GM19463 (cell line): ENCODE measurements around the gene PTGS1.
"Not testable (repeated sequence)": the region's sequence is repeated elsewhere in the genome, so short reads cannot be mapped to it uniquely, and the experiment has no call there.

Experiments
- ATAC-seq: cut with Tn5 transposase; IDR thresholded peaks from one replicate; pipeline ENCODE4 v1.9.1; 2021; ENCODE audit warnings: mild to moderate bottlenecking, moderate library complexity; ENCODE audit not compliant: unreplicated experiment

The PTGS1 gene

DNA sequence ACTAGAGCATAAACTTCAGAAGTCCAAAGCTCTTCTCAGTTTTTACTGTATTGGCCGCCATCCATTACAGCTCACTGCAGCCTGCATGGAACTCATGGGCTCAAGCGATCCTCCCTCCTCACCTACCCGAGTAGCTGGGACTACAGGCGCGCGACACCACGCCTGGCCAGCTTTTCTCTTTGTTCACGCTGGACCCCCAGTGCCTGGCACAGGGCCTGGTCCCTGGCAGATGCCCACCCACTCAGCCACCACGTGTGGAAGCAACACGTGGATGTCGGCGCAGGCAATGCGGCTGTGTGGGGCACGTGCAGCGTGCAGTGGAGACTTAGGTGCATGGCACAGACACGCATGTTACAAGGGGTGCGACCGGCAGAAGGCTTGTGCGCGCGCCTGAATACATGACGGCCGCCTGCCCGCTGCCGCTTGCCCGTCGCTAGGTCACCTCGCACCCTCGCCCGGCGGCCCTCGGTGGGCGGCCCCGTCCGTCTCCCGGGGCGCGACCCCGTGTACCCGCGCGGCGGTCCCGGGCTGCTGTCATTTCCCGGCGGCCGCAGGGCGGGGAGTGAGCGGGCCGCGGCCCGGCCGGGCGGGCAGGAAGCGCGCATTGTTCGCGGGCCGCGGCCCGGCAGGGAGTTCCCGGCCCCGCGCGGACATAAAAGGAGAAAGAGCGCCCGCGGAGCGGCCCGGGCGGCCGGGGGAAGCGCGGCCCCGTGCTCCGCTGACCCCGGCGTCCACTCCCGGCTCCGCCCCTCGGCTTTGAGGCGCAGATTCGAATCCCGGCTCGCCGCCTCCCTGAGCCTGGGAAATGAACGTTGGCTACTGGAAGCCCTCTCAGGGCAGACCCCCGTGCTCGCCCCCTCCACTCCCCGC lies 24.1 kb upstream of the PTGS1 start:
- no peak for ATAC-seq

DNA sequence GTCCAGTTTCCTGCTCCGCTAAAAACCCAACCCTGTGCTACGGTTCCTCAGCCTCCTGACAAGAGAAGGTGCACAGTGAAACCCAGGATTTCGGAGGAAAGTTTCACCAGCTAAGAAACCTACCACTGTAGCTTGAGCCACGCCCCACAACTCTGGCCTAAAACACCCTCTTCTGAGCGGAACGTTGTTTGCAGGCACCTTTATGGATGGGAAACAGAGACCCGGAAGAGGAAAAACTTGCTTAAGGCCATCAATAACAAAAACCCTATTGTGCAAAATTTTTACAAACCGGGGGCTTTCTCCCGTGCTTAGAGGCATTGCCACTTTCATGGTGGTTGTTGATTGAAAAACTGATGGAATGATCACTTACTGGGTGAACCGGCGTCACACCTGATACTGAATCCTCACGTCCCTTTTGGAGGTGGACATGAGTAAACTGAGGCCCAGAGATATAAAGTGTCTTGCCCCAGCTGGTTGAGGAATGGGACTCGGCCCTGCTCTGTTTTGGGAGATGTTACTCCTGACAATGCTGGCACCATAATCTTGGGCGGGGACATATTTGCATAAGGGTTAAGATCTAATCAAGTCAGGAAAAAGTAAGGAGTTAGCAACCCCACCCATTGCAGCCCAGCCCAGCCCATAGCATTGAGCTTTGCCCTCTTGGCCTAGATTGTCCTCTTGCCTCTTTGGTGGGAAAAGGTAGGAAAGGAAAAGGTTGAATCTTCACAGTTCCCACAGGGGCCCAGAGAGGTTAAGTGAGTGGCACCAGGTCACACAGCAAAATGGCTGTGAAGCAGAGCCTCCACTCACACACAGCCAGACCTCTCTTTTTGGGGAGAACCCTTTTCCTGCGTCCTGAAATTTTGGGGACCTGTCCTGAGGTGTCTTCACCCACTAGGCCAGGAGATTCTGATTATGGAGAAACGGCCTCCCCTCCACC lies 23.2 kb upstream of the PTGS1 start:
- no peak for ATAC-seq

DNA sequence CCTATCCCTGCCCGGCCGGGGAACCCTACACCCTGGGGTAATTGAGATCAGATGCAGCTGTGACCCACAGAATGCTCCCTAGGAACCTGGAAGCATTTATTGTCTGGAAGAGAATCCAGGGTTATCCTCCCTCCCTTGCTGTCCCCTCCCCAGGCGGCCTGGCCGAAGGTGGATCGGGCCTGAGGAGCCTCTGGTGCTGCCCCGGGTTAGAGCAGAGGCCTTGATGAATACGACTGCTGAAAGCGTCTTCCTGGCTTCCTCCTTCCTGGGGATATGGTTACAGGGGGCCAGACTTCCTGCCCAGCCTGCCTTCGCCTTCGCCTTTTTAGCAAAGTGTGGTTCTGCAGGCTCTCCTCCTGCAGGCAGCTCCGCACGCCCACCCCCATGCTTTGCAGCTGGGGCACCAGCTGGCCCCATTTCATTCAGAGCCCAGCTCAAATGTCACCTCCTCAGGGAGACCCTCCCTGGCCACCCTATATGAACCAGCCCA lies 22.5 kb upstream of the PTGS1 start:
- no peak for ATAC-seq

DNA sequence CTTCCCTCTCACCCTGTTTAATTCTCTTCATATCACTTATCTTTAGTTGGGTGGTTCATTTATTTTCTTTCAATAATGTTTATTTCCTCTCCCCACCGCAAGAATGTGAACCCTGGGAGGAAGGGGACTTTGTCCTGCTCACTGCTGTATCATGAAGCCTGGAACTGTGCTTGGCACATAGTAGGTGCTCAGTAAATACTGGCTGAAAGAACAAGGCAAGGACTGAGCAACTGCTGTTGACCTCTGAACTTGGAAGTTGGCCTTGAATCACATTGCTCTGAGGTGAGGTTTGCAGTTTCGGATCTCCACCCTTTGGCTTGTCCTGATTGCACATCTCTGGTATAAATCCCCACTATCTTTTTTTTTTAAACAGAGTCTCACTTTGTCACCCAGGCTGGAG lies 22.0 kb upstream of the PTGS1 start:
- ATAC-seq = no peak

DNA sequence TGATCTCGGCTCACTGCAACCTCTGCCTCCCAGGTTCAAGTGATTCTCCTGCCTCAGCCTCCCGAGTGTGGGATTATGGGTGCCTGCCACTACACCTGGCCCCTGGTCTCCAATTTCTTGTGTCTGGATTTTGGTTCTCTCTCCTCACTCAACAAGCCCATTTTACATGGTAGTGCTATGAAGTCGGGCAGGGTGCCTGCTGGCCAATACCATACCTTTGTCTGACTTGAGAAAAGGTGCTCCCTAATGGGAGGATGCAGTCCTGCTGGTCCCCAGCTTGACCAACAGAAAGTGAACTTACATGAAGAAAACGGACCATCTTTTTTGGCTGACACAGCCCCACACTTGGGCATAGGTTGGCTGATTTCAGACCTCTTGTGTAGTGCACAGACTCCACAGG lies 21.6 kb upstream of the PTGS1 start:
- ATAC-seq = no peak

DNA sequence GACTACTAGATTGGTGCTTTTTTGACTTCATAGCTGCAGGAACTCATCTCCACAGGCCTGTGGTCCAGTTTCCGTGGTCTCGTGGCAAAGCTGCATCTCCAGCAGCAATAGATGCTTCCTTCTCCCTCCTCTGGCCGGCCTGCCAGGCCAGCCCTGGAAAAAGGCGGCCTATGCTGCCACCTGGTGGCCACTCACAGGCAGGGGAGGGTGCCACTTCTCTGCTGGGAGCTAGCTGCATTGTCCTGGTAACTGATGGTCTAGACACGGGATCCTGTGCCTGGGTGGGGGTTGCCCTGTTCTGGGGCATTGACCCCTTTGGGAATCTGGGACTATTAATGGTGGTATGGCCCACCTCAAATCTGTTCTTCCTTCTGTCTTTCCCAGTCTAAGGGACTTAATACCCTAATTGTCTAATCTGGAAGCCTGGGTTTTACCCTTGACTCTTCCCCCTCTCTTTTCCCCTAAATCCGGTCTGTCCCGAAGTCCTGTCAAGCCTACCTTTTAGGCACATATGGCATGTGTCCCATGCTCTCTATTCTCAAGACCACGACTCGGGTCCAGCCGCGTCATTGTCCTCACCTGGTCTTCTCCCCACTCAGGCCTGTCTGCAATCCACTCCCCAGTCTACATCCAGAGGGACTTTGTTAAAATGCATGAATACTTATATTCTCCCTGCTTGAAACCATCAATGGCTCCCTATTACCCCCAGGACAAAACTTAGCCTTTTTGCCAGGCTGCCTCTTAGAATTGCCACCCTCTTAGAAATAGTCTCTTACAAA lies 20.1 kb upstream of the PTGS1 start:
- peak; percentile 90 for ATAC-seq

DNA sequence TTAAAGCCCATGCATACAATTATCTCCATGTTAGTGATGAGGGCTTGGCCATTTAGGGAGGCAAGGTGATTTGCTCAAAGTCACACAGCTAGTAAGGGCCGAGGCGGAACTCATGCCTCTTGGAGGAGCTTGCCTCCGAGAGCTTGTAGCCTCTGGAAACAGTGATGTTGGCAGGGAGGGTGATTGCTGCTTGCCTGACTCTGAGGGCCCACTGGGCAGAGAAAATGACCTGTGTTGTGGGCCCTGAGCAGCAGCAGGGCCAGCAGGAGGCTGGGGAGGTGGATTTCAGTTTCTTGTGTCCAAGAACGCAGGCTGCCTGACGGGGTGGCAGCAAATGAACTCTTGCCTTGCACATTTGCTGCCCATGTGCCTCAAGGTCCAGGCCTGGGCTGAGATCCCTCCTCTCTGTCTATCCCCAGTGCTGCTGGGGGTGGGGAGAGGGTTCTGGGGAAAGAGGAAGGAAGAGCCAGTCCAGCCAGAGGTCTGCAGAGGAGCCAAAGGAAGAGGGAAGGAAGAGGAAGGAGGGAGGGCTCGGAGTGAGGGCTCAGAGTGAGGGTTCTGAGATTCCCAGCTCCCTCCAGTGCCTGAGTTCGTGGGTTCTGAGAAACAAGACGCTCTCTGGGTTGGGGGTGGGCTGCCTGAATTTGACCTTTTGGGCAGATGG lies 16.2 kb upstream of the PTGS1 start:
- no peak for ATAC-seq

DNA sequence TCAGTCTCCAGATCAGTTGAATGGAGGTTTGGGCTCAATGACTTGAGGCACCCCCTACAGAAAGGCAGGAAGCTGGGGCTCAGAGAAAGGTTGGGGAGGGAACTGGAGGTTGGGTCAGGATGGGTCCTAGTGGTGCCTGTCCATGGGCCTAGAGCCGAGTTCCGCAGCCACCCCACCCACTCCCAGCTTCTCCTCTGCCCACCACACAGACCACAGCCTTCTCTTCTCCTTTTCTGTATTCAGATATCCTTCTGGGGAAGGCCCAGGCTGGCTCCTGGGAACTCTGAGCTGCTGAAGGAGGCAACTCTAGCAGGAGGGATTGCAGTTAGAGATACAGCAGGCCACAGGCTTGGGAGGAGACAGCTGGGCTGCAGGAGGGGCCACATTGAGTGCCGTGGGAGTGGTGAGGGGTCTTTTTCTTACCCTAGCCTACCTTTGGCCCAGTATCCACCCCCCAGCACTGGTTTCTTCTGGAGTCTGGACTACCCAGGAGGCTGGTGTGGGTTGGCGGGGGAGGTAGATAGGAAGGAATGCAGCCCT lies 15.4 kb upstream of the PTGS1 start:
- no peak for ATAC-seq

DNA sequence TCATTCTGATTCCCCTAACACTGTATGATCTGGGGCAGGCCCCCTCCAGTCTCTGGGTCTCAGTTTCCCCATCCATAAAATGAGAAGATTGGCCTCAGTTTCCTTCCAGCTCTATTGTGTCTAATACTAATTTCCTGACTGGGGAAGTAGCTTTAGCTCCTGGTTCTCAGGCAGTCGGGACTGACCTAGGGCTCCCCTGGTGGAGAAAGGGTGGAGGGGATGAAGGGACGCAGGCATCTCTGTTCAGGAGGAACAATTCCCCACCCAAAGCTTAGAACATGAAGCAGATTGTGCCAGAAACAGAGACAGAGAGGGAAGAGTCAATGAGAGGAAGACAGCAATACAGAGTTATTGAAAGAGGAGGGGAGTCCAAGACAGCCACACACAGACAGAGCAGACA lies 14.2 kb upstream of the PTGS1 start:
- ATAC-seq = no peak

DNA sequence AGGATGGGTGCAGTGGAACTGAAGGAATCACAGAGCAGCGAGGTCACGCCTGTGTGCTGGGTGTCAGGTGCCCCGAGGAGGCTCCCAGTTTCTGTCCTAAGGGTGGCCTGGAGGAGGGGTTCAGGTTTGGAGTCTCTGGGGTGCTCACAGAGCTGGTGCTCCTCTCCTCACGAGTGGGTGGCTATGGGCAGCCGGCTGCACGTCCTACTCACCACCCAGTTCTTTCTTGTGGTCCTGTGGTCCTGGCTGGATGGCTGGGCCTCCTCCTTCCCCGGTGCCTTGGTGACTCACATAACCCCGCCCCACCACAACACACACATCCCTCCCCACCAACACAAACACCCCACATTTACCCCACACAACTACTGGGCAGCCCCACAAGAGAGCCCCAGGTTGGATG lies 9.9 kb upstream of the PTGS1 start:
- ATAC-seq = no peak

DNA sequence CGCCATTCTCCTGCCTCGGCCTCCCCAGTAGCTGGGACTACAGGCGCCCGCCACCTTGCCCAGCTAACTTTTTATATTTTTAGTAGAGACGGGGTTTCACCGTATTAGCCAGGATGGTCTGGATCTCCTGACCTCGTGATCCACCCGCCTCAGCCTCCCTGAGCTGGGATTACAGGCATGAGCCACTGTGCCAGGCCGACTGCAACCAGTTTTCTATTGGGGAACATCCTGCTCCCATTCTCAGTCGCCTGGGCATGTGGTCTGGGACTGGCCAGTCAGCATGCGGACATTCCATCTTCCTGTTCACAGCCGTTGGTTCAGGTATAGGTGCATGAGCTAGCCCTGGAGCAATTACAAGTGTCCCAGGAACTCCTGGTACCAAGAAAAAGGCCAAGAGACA lies 7.7 kb upstream of the PTGS1 start:
- not testable (repeated sequence) for ATAC-seq

DNA sequence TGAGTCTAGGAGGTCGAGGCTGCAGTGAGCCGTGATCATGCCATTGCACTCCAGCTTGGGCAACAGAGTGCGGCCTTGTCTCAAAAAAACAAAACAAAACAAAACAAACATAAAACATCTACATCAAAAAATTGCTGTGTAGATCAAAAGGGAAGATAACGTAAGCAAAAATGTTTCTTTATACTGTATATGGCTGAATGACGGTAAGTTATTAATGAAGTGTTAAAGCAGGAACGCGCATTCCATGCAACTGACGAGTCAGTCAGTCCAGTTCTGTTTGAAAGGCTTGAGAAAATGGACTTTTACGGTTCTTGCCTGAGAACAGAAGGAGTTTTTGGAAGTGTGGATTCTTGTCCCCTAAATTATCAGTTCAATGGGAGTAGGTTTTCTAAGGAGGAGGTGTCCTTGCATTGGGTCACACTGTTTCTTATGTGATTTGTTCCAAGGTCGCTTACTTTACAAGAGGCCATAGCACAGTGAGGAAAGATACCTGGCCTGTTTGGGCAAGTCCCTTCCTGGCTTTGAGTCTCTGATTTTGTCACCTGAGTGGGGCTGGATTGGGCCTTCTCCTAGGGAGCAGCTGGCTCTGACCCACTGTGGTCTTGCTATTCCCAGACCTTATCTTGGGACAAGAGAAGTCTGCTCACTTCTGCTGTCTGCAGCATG lies 6.6 kb upstream of the PTGS1 start:
- ATAC-seq = no peak

DNA sequence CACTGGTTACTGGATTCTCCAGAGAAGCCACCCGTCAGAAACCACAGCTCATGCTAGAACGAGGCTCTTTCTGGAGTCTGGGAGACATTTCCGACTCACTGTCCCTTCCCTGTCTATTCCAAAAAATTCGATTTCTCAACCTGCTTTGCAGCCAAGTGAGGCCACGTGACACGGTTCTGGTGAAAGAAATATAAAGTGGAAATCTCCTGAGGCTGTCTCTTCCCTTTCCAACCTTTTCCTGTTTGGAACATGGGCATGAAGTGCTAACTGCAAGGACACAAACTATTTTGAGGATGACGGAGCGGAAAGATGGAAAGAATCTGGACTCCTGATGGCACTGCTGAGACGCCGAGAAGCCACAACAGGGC lies 6.1 kb upstream of the PTGS1 start:
- ATAC-seq = no peak

DNA sequence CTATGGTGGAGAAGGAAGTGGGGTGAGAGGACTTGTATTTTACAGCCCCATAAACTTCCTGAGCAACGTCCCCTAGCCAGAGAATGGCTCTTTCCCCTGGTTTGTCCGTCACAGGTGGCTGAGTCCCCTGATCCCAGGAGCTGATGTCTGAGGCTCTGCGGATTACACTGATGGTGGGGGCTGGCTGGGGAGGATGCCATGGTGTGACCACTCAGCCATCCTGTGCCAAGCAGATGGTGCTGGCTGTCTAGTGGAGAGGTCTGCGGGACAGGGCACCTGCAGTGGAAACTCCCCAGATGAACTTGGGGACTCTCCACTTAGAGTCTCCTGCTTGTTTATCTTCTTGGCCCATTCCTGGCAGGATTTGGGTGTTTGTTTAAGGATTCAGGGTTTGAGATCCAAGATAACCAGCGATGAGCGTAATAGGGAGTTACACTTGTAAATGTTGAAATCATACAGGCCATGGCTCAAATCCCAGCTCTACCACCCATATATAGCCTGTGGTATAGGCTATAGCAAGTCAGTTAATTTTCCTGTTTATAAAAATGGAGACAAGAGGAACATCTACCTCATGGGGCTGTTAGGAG lies 4.7 kb upstream of the PTGS1 start:
- ATAC-seq = no peak

DNA sequence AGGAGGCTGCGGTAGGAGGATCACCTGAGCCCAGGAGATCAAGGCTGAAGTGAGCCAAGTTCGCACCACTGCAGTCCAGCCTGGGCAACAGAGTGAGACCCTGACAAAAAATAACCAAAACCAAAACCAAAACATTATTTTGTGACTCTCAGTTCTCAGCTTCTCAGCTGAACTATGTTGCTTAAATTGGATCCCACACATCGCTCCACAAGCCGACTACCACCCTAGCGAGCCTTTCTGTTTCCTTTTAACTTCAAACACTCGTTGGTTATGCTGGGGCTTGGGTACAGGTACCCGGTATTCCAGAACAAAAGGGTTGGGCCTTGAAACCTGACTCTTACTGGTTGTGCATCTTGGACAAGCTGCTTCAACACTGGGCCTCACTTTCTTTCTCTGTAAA lies 3.8 kb upstream of the PTGS1 start:
- no peak for ATAC-seq

DNA sequence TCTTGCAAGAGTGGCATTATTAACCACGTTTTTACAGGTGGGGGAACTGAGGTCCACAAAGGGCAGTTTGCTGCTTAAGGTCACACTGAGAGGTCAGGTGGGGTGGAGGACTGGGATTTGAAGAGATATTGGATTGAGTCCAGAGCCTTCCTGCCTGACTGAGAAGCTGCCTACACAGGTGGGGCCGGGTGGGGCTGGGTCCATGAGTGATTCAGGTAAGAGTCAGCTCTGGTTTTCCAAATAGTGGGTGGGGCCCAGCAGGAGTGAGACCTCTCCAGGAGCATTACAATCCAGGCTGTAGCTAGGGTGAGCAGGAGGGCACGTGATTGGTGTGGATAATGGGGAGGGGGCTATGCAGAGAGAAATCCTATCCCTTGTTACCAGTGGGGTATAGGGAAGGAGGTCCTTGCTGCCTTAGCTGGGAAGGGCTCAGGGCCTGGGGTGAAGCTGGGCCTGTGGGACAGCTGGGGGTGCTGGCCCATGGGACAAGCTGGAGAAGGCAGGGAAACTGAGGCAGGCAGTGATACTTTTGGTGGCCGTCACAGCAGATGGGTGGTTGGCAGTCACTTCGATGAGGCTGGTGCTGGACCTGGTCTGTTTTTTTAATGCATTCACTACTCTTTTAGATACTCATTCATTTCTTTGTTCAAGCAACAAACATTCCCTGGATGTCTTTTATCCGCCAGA lies 2.9 kb upstream of the PTGS1 start:
- no peak for ATAC-seq

DNA sequence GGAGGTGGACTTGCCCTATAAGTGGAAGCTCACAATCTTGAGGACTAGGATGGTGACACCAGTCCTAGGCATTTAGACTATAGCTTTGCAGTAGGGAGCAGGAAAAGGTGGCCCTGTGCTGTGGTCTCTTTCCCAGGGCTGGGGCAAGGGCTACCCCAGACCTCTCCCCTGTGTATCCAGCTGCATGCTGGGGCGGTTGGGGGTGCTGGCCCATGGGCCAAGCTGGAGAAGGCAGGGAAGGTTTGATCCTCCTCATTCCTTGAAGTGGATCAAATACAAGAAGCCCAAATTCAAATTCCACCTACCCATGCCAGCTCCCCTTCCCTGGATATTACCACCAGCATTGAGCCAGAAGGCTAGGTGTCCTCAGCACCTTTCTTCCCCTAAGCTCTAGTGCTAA lies 2.2 kb upstream of the PTGS1 start:
- ATAC-seq = no peak

DNA sequence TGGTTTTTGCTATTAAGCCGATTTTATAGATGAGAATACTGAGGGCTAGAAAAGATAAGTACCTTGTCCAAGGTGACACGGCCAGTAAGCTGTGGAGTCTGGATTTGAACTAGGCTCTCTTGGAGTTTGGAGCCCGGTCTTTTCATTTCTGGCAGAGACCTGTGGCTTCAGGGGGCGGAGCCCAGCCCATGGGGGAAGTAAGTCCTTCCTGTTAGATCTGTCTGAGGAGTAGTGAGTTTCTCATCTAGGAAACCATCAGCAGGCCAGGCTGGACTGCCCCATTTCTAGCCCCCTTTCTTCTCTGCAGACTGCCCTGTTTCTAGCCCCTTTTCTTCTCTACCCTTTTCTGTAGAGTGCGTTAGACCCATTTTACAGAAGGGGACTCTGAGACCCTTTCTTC lies 521 bp upstream of the PTGS1 start:
- ATAC-seq = peak; percentile 42

DNA sequence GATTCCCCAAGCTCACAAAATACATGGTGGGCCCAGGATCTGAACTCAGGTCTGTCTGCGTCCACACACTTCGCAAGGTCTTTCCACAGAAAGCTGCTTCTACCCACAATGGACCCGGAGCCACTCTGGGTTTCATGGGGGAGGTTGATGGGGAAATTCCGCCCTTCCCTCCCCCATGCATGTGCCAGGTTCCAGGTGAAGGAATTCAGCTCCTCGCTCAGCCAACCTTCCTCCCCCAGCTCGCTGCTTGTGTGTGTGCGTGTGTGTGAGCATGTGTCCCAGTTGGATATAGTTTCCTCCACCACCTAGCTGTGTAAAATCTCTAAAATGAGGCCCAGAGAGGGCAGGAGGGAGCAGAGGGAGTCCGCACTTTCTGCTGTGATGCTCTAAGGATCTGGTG lies 1.0 kb downstream of the PTGS1 start:
- no peak for ATAC-seq
